IPS-18a (cell line): ENCODE data around the gene SCML1.

Experiments used
- H3K27ac ChIP-seq: one replicate; pipeline ENCODE4 v1.5.1; 2013; ENCODE audit warnings: low read length
- H3K27me3 ChIP-seq: one replicate; pipeline ENCODE4 v1.6.1; 2013; ENCODE audit warnings: mild to moderate bottlenecking, low read length; ENCODE audit not compliant: control insufficient read depth, insufficient read depth
- H3K36me3 ChIP-seq: one replicate; pipeline ENCODE4 v1.6.1; 2013; ENCODE audit warnings: low read depth, low read length; ENCODE audit not compliant: control insufficient read depth
- H3K4me1 ChIP-seq: one replicate; pipeline ENCODE4 v1.6.1; 2013; ENCODE audit warnings: low read depth, low read length; ENCODE audit not compliant: control insufficient read depth
- H3K4me3 ChIP-seq: one replicate; pipeline ENCODE4 v1.5.1; 2013; ENCODE audit warnings: low read length
- H3K9ac ChIP-seq: one replicate; pipeline ENCODE4 v1.6.1; 2013; ENCODE audit warnings: mild to moderate bottlenecking, low read length, moderate library complexity
- H3K9me3 ChIP-seq: one replicate; pipeline ENCODE4 v1.6.1; 2013; ENCODE audit warnings: low read depth, low read length; ENCODE audit not compliant: control insufficient read depth

The SCML1 gene

DNA sequence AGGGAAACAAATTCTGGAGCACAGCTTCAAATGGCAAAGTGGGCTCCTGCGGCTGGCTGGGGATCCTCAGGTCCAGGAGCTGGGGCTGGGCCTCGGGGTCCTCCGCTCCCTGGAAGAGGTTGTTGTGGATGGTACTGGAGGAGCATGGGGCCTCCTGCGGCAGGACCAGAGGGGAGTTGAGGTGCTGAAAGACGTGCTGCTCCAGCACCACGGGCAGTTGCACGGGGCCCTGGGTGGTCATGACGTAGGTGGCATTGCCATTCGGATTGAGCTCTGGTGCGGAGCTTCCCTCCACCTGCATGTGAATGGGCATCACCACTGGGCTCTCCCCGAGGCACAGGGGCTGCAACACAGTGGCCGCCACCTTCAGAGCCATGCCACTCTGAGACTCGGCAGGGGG is 64.1 kb downstream of the SCML1 start:
- H3K36me3 ChIP-seq, result no peaks in the 10 kb centered on the region
- no peak overlapping the region for H3K9ac ChIP-seq
- no peak overlapping the region for H3K27ac ChIP-seq
- H3K4me1 ChIP-seq, result no peaks in the 10 kb centered on the region
- H3K27me3 ChIP-seq, result no peaks in the 10 kb centered on the region
- H3K9me3 ChIP-seq, result peaks cover 9% of the 10 kb centered on the region
- no peak overlapping the region for H3K4me3 ChIP-seq

DNA sequence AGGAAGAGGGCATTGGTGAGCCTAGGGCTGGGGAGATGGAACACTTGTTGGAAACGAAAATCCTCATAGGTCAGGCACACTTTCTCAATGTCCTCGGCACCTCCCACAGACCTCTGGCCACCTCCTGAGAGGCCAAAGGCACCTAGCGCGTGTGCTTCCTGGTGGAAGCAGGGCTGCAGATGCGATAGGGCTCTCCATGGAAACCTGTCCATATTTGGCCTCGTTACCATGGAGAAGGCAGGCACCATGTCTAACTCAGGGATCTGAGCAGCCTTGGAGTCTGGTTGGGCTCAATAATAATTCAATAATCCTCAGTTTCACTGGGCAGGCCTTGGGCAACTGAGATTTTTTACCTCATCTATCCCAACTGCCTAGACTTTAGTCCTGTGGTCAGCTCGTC is 65.5 kb downstream of the SCML1 start:
- Histone ChIP-seq H3K9ac (no peak overlapping the region), H3K9me3 (peaks cover 12% of the 10 kb centered on the region), H3K27me3 (no peaks in the 10 kb centered on the region), H3K27ac (no peak overlapping the region), H3K4me3 (no peak overlapping the region), H3K36me3 (no peaks in the 10 kb centered on the region), H3K4me1 (no peaks in the 10 kb centered on the region)

DNA sequence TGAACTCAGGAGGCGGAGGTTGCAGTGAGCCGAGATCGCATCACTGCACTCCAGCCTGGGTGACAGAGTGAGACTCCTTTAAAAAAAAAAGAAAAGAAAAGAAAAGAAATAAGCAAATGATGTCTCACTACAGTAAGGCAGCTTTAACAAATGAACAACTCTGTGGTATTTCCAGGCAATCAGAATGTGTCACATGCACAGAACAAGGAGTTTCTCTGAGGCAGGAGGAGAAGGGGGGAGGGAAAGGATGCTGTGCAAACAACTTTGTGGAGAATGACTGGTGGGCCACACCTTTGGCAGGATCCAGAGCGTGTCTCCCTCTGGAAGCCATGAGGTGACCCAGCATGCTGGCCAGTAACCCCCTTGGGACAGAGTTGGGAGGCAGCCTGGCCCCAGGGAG is 66.2 kb downstream of the SCML1 start:
- Histone ChIP-seq H3K27me3 (no peaks in the 10 kb centered on the region), H3K4me3 (no peak overlapping the region), H3K36me3 (no peaks in the 10 kb centered on the region), H3K9me3 (peaks cover 12% of the 10 kb centered on the region), H3K9ac (no peak overlapping the region), H3K4me1 (no peaks in the 10 kb centered on the region), H3K27ac (no peak overlapping the region)
